ENCODE results near the gene COL6A6.

DNA sequence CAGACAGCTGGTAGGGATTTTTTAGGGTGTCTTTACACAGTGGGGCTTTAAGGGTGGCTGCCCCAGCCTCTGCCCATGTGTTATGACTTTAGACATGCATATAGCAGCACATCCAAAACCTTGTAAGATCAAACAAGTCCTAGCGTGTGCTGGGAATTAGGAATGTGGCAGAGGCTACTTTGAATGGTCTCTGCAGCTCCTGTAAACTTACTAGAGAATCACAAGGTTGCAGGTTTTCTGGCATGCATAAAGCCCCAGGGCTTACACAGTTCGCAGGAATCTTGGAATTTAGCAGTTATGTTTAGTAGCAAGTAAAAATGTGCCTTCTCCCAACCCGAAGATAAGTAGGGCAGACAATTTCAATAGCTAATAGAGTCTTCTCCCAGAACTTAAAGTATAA is 46.9 kb upstream of the COL6A6 start:
- TF ChIP-seq, protein P1, sequence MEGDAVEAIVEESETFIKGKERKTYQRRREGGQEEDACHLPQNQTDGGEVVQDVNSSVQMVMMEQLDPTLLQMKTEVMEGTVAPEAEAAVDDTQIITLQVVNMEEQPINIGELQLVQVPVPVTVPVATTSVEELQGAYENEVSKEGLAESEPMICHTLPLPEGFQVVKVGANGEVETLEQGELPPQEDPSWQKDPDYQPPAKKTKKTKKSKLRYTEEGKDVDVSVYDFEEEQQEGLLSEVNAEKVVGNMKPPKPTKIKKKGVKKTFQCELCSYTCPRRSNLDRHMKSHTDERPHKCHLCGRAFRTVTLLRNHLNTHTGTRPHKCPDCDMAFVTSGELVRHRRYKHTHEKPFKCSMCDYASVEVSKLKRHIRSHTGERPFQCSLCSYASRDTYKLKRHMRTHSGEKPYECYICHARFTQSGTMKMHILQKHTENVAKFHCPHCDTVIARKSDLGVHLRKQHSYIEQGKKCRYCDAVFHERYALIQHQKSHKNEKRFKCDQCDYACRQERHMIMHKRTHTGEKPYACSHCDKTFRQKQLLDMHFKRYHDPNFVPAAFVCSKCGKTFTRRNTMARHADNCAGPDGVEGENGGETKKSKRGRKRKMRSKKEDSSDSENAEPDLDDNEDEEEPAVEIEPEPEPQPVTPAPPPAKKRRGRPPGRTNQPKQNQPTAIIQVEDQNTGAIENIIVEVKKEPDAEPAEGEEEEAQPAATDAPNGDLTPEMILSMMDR (conservative IDR thresholded peaks at IDR 0.05) = no peak
- TF ChIP-seq ZFX (IDR thresholded peaks at IDR 0.05) = no peak
